ENCODE results near the gene CLPX. TPM values are rescaled to one million over a fixed set of nuclear protein-coding genes. Genes with fewer than 3 reads are reported as not detected.

Gene CLPX
- total and polyA plus RNA-seq, 9 of the 15 experiments (the other 6 are each of a cell fraction or from before 2014, with no cell fraction given): 11.2 to 83.3 (median 51.3) TPM

- peaks cover 0 to 3% of the 10 kb centered on the region in 2 experiments; a peak in 1 of 5 replicates for H3K4me1 ChIP-seq (replicated peaks in 1 of 2; ENCODE audit: control insufficient read depth in 2 of 2, insufficient read depth in 2 of 2, low read length in 2 of 2)
- no peak overlapping the region for H3K27ac ChIP-seq (ENCODE audit: extremely low read depth, low read depth, low read length)
- POLR2A ChIA-PET: no interaction called here
- WGBS (ENCODE audit: insufficient coverage, low coverage, missing lambda C conversion rate): 63% methylated on average over 5 of the region's 5 CpGs
- H3K9me3 ChIP-seq (replicated peaks; ENCODE audit: control insufficient read depth, insufficient read depth, low read depth, low read length): no peaks in the 10 kb centered on the region
- ATAC-seq: no peak
- peaks cover 3% of the 10 kb centered on the region for H3K9me1 ChIP-seq (ENCODE audit: control insufficient read depth, insufficient read depth, low read length)
- CTCF ChIA-PET (ENCODE audit: low intra/inter-chr PET ratio): no interaction called here
- DNase-seq (ENCODE audit: extremely low read depth in 1 of 4, low spot score in 3 of 4): no peak
- no peak overlapping the region for H3K4me3 ChIP-seq
- FAIRE-seq: no peak
- H3K9ac ChIP-seq (ENCODE audit: insufficient read depth in 1 of 2, low read depth in 2 of 2, low read length in 2 of 2): no peak overlapping the region
- H4K20me1 ChIP-seq (replicated peaks; ENCODE audit: control insufficient read depth, insufficient read depth, low read length): no peaks in the 10 kb centered on the region
- BruUV-seq (replicated peaks): no TSS peak
- H3K79me2 ChIP-seq (ENCODE audit: control insufficient read depth, insufficient read depth, low read length): no peaks in the 10 kb centered on the region
- intact Hi-C loops (cut with micrococcal nuclease): no loop called here
- H2AFZ ChIP-seq (ENCODE audit: low read depth, low read length): no peak overlapping the region
- peaks cover 18% of the 10 kb centered on the region; the same call in 2 of the 3 replicates for H3K36me3 ChIP-seq (ENCODE audit: control insufficient read depth, insufficient read depth, low read length)
- in situ Hi-C loops (cut with MboI): no loop called here
- no peak overlapping the region for H3K4me2 ChIP-seq (ENCODE audit: insufficient read depth, low read length)
- TF ChIP-seq ZNF224 (CRISPR knock-in tag; IDR thresholded peaks at IDR 0.05): no peak
- no peak for TF ChIP-seq NR2C2 (CRISPR knock-in tag; IDR thresholded peaks at IDR 0.05)
- TF ChIP-seq NR2C2 (tag; IDR thresholded peaks at IDR 0.05): no peak
- no peak for TF ChIP-seq BMI1 (IDR thresholded peaks at IDR 0.05; ENCODE audit: low read length)
- no peak for TF ChIP-seq NR2F6 (CRISPR knock-in tag; IDR thresholded peaks at IDR 0.05)
- TF ChIP-seq CEBPZ (IDR thresholded peaks at IDR 0.05; ENCODE audit: borderline replicate concordance, low read depth, low read length): no peak
- no peak for TF ChIP-seq ZNF75A (CRISPR knock-in tag; IDR thresholded peaks at IDR 0.05)
- no peak for TF ChIP-seq TAF7 (tag; IDR thresholded peaks at IDR 0.05)
- no peak for TF ChIP-seq NFIX (CRISPR knock-in tag; IDR thresholded peaks at IDR 0.05; ENCODE audit: low read depth)
- TF ChIP-seq CHD2 (IDR thresholded peaks at IDR 0.05; ENCODE audit: low read depth, low read length): no peak
- TF ChIP-seq STAT5A (IDR thresholded peaks at IDR 0.05; ENCODE audit: borderline replicate concordance, low read length): no peak
- TF ChIP-seq TRIM25 (IDR thresholded peaks at IDR 0.05; ENCODE audit: borderline replicate concordance): no peak
- TF ChIP-seq SAFB (IDR thresholded peaks at IDR 0.05; ENCODE audit: borderline replicate concordance, low read depth, low read length): no peak
- H3K27me3 ChIP-seq (ENCODE audit: control insufficient read depth in 2 of 2, insufficient read depth in 2 of 2, low read length in 2 of 2): no peaks in the 10 kb centered on the region; a peak in 1 of 5 replicates
Measured at GRCh38 chr15:65099336-65099735, 85.8 kb downstream of the CLPX start.

All from K562 (cell line).